ENCODE data around the gene MAP2K3. TPM values are rescaled to one million over a fixed set of nuclear protein-coding genes. Genes with fewer than 3 reads are reported as not detected.

Gene MAP2K3
- total and polyA plus RNA-seq, 2 of the 8 experiments (the other 6 are each of a cell fraction or from before 2014, with no cell fraction given): 16.9 to 33.5 TPM

DNA sequence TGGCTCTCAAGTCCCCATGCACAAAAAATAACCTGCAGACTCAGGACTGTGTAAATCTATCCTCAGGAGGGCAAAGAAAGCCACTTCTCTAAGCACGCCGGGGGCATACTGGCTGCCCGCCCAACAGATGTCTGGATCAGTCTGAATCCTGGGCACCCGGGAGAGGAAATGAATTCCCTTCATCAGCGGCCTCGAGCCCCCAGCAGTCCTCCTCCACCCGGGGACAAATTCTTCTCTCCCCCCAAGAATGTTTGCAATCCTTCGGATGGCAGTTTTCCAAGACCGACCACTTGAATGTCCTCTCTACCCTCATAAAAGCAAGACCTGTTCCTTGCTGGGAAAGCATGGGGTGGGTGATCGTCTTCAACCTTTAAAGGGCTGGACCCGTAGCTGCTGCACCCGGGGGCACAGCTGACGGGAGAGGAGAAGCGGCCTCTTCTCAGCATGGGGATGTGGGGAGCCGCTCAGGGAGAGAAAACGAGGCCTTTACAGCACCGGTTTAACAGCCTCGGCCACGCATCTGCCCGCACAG lies 9.4 kb upstream of the MAP2K3 start (continued):
- no peak for TF ChIP-seq CBX8 (IDR thresholded peaks at IDR 0.05; ENCODE audit: borderline replicate concordance, low read depth, low read length)
- TF ChIP-seq CTBP2 (IDR thresholded peaks at IDR 0.05; ENCODE audit: borderline replicate concordance, insufficient read depth, insufficient read length, low read length): no peak
- TF ChIP-seq RNF2 (IDR thresholded peaks at IDR 0.05; ENCODE audit: borderline replicate concordance, low read depth, low read length, missing control alignments, poor library complexity, severe bottlenecking): no peak
- no peak for TF ChIP-seq POU5F1 (IDR thresholded peaks at IDR 0.05; ENCODE audit: low read depth, low read length)
- no peak for TF ChIP-seq CREB1 (IDR thresholded peaks at IDR 0.05)
- no peak for TF ChIP-seq JUND (IDR thresholded peaks at IDR 0.05; ENCODE audit: low read length)
